LNCaP clone FGC (cell line): ENCODE results near the gene INTS6L.

ENCODE experiments used
- DNase-seq: peaks from one replicate; pipeline ENCODE4 v3.0.0-alpha.2; 2011; ENCODE audit warnings: low read depth
- H3K4me3 ChIP-seq: 2 replicates; pipeline ENCODE4 v1.5.1; 2011; ENCODE audit warnings: mild to moderate bottlenecking, low read depth, low read length, control low read depth
- TF ChIP-seq, protein P1 (sequence below): IDR thresholded peaks from 2 replicates; pipeline ENCODE4 v1.5.1; 2012; ENCODE audit warnings: mild to moderate bottlenecking; ENCODE audit not compliant: control insufficient read depth, insufficient read depth; ENCODE audit errors: extremely low read depth

The INTS6L gene

DNA sequence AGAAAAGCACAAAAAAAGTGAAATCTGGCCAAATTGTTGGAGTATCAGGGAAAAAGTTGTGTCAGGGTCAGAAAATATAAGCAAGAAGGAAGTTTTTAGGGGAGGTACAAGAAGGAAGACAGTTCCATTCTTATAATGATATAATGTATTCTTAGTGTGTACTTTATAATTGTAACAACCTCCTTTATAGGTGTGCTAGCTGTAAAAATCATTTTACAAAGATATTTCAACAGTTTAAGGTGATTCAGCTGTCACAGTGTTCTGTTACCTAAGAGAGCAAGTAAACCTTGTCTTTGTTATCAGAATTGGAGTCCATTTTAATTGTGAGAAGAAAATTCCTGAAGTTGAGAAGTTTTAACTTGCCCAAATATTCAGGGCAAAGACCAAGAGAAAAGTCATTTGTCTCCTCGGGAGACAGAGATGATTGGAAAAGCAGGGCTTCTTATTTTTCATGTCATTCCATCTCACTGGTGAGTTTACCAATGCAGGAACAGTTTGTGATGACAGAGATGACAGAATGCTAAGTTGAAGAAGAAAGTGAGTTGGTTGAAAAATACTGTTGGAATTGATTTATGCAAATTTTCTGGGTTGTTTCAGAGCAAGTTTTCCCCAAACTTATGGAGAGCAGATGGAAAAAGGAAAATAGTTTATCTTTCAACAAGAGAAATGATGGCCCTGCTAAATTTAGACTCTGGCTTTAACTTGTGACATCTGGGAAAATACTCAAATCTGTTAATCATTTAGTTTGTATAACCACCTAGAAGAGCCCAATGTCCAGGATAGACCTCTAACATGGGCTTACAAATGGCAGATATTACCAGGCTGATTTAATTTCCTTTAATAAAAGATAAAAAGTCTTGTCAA lies 14.8 kb downstream of the INTS6L start:
- no peak for DNase-seq
- H3K4me3 ChIP-seq: no peak overlapping the region
- TF ChIP-seq, protein P1, sequence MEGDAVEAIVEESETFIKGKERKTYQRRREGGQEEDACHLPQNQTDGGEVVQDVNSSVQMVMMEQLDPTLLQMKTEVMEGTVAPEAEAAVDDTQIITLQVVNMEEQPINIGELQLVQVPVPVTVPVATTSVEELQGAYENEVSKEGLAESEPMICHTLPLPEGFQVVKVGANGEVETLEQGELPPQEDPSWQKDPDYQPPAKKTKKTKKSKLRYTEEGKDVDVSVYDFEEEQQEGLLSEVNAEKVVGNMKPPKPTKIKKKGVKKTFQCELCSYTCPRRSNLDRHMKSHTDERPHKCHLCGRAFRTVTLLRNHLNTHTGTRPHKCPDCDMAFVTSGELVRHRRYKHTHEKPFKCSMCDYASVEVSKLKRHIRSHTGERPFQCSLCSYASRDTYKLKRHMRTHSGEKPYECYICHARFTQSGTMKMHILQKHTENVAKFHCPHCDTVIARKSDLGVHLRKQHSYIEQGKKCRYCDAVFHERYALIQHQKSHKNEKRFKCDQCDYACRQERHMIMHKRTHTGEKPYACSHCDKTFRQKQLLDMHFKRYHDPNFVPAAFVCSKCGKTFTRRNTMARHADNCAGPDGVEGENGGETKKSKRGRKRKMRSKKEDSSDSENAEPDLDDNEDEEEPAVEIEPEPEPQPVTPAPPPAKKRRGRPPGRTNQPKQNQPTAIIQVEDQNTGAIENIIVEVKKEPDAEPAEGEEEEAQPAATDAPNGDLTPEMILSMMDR: no peak

DNA sequence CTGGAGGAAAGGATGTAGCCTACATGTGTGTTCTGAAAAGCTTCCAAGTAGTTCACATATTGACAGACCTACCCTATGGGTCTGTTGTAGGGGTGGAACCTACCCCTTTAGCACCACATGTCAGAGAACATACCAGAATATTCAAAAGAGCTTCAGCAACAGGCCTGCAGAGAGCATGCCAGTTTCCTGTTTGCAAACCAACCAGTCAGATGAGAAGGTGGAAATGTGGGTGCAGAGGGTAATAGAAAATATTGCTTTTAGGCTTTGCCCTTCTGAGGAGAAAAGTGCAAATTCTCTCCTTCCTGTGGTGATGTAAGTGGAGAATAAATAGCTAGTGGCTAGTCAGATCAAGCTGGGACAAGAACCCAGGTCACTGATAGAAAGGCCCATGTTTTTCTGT lies 16.4 kb downstream of the INTS6L start:
- TF ChIP-seq, protein P1: no peak
- H3K4me3 ChIP-seq: no peak overlapping the region
- no peak for DNase-seq

DNA sequence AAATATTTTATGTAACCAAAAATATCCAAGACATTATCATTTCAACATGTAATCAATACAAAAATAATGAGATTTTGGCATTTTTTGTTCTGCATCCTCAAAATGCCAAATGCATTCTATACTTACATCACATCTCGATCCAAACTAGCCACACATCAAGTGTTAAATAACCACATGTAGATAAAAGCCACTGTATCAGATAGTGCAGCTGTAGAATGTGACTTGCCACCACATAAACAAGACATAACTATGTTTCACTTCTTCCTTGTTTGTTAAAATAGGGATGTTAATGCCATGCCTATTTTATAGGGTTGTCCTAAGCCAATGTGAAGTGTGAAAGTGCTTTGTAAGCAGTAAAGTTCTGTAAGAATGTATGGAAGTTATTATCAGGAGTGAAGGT lies 20.9 kb downstream of the INTS6L start:
- no peak overlapping the region for H3K4me3 ChIP-seq
- no peak for DNase-seq
- TF ChIP-seq, protein P1: no peak

DNA sequence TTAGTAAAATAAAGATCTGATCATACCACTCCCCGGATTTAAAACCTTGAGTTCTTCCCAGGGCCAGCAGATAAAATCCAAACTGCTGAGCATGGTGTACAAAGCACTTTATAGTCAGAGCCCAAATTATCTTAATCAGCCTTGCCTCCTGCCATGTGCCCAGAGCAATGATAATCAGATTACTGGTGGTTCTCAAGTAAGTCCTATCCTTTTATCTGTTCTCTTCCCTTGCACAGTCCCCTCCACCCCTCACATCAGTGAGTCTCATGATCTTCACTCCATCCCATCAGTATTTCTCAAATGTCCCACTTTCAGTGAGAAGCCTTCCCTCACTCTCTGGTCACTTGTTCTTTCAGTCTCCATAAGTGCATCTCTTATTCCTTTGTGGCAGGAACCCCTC lies 22.7 kb downstream of the INTS6L start:
- TF ChIP-seq, protein P1: no peak
- no peak overlapping the region for H3K4me3 ChIP-seq
- DNase-seq: no peak

DNA sequence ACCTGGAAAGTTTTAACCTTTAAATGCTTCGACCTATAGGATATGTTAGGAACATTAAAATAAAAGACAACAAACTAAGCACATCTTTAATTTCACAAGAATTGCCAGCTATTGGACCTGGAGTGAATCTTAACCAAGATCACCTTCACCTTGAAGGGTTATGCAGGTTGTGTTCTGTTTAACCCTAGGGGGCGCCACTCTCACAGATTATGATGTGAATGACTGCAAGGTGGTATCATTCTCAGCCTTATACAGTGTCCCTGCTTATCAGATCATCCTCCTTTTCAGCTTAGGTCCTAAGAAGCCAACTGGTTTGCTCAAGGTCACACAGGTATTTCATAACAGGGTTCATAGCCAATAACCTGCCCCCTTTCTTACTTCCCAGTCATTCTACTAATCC lies 23.5 kb downstream of the INTS6L start:
- H3K4me3 ChIP-seq: no peak overlapping the region
- no peak for DNase-seq
- TF ChIP-seq, protein P1: no peak

DNA sequence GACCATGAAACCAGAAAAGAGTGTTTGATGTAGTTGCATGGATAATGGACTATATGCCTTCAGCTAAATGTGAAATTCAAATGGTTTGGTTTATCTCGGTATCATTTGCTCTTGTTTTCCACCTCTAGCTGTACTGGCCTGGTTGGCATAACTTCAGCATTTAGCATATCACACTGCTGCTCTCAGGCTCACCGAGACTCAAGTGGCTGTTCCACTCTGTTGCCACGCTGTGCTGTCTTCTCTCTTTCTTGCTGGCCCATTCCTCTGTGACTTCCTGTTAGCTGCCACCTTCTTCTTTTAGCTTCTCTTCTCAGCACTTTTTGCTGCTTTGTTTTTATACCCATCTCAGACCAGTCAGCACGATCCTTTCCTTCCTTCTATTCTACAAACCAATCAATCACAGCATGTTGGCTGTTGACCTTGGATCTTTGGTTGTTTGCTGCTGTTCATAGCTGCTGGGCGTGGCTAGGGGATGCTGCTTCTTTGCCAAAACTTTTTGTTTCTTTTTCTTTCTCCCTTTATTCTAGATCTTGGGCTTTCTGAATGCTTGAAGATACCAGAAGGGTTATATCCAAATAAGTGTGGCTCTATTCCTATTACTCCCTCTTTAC lies 24.0 kb downstream of the INTS6L start:
- no peak overlapping the region for H3K4me3 ChIP-seq
- TF ChIP-seq, protein P1: no peak
- DNase-seq: no peak
